Measurements from ENCODE around the gene NUP88.

NUP88 gene

GRCh38 chr17:5419959-5420653 is 644 bp upstream of the NUP88 start, which contains the start of gene RPAIN:
RPAIN (plus strand) TSS chr17:5420182; CDS start chr17:5420211, 29 bp downstream.
- DNase-seq, result peak in 53 of 56 donors; percentile 75 to 98 (median 93)

GRCh38 chr17:5418858-5419355 is 555 bp downstream of the NUP88 start:
- DNase-seq, result peak in 5 of 56 donors; percentile 27 to 69 (median 57)

- no peak for DNase-seq
These were observed 2.6 kb downstream of the NUP88 start for GRCh38 chr17:5416901-5417300.

- peak in 1 of 56 donors; percentile 2 for DNase-seq
These were observed 5.8 kb downstream of the NUP88 start for GRCh38 chr17:5413682-5414081.

GRCh38 chr17:5410594-5411272 is 8.7 kb downstream of the NUP88 start:
- DNase-seq, result no peak

GRCh38 chr17:5408186-5408585 is 11.3 kb downstream of the NUP88 start:
- no peak for DNase-seq

GRCh38 chr17:5405400-5405799 is 14.1 kb downstream of the NUP88 start:
- DNase-seq, result no peak

GRCh38 chr17:5399767-5400166 is 19.7 kb downstream of the NUP88 start:
- no peak for DNase-seq

- DNase-seq, result no peak
These were observed 22.9 kb downstream of the NUP88 start for GRCh38 chr17:5396612-5397011.

- no peak for DNase-seq
These were observed 27.8 kb downstream of the NUP88 start for GRCh38 chr17:5391678-5392077.

GRCh38 chr17:5381542-5381941 is 37.9 kb downstream of the NUP88 start:
- no peak for DNase-seq

- DNase-seq, result no peak
These were observed 38.8 kb downstream of the NUP88 start for GRCh38 chr17:5380491-5381135.

GRCh38 chr17:5379351-5380107 is 39.9 kb downstream of the NUP88 start:
- DNase-seq, result no peak

- DNase-seq, result no peak
These were observed 40.8 kb downstream of the NUP88 start for GRCh38 chr17:5378566-5379207.

GRCh38 chr17:5373112-5373511 is 46.4 kb downstream of the NUP88 start:
- peak in 6 of 56 donors; percentile 3 to 33 (median 9) for DNase-seq

GRCh38 chr17:5370411-5370810 is 49.1 kb downstream of the NUP88 start:
- DNase-seq, result no peak

GRCh38 chr17:5365831-5366230 is 53.6 kb downstream of the NUP88 start:
- no peak for DNase-seq

- DNase-seq, result no peak
These were observed 54.8 kb downstream of the NUP88 start for GRCh38 chr17:5364696-5365095.

- no peak for DNase-seq
These were observed 55.3 kb downstream of the NUP88 start for GRCh38 chr17:5364156-5364555.

- no peak for DNase-seq
These were observed 57.2 kb downstream of the NUP88 start for GRCh38 chr17:5362162-5362811.
